Mesenchymal stem cell (in vitro differentiated cells and primary cell): ENCODE measurements around the gene SREK1.

Source experiments
- DNase-seq: peaks from one replicate; pipeline ENCODE4 v3.0.0-alpha.2; 2013
- H2AFZ ChIP-seq: one replicate; pipeline ENCODE4 v1.6.1; 2013; ENCODE audit warnings: low read depth, mild to moderate bottlenecking, control low read depth, inconsistent platforms, low read length, moderate library complexity
- H2AK5ac ChIP-seq: 2 replicates; pipeline ENCODE4 v1.6.1; 2013; ENCODE audit warnings: low read length, moderate library complexity, mild to moderate bottlenecking, inconsistent platforms; ENCODE audit not compliant: severe bottlenecking
- H2BK120ac ChIP-seq: one replicate; pipeline ENCODE4 v1.6.1; 2013; ENCODE audit warnings: low read depth, mild to moderate bottlenecking, inconsistent platforms, low read length, moderate library complexity
- H2BK12ac ChIP-seq, 2 experiments: one replicate each; pipeline ENCODE4 v1.6.1; 2013; ENCODE audit warnings: inconsistent platforms in 2 of 2, low read length in 2 of 2, mild to moderate bottlenecking in 2 of 2, moderate library complexity in 2 of 2, control low read depth in 1 of 2
- H2BK15ac ChIP-seq: one replicate; pipeline ENCODE4 v1.6.1; 2013; ENCODE audit warnings: mild to moderate bottlenecking, low read depth, inconsistent platforms; ENCODE audit not compliant: poor library complexity, severe bottlenecking
- H2BK5ac ChIP-seq: 2 replicates; pipeline ENCODE4 v1.6.1; 2013; ENCODE audit warnings: low read depth, mild to moderate bottlenecking, low read length, control low read depth, inconsistent platforms; ENCODE audit not compliant: poor library complexity, severe bottlenecking
- H3K14ac ChIP-seq, 2 experiments: one replicate each; pipeline ENCODE4 v1.6.1; 2013; ENCODE audit warnings: inconsistent platforms in 2 of 2, low read length in 2 of 2, control low read depth in 1 of 2, mild to moderate bottlenecking in 1 of 2, moderate library complexity in 1 of 2
- H3K18ac ChIP-seq, 2 experiments: one replicate each; pipeline ENCODE4 v1.6.1; 2013; ENCODE audit warnings: inconsistent platforms in 2 of 2, low read length in 2 of 2, control low read depth in 1 of 2, low read depth in 1 of 2, mild to moderate bottlenecking in 1 of 2
- H3K23ac ChIP-seq, 2 experiments: one replicate each; pipeline ENCODE4 v1.6.1; 2013; ENCODE audit warnings: inconsistent platforms in 2 of 2, low read length in 2 of 2, mild to moderate bottlenecking in 2 of 2, moderate library complexity in 2 of 2, control low read depth in 1 of 2
- H3K27ac ChIP-seq: 2 replicates; pipeline ENCODE4 v1.5.1; 2013; ENCODE audit warnings: mild to moderate bottlenecking, moderate library complexity, low read length, control low read depth, inconsistent platforms; ENCODE audit not compliant: poor library complexity, severe bottlenecking
- H3K27me3 ChIP-seq, 2 experiments: 2 replicates each; pipeline versions ENCODE4 v1.6.1 to v1.7.0; 2013; ENCODE audit warnings: low read length in 2 of 2, mild to moderate bottlenecking in 2 of 2, moderate library complexity in 2 of 2, control low read depth in 1 of 2, inconsistent platforms in 1 of 2; ENCODE audit not compliant: control insufficient read depth in 1 of 2, insufficient read depth in 1 of 2
- H3K36me3 ChIP-seq, 2 experiments: 2 replicates each; pipeline versions ENCODE4 v1.6.1 to v1.7.0; 2013; ENCODE audit warnings: low read length in 2 of 2, control low read depth in 1 of 2, inconsistent platforms in 1 of 2, low read depth in 1 of 2, mild to moderate bottlenecking in 1 of 2; ENCODE audit not compliant: insufficient read depth in 2 of 2, control insufficient read depth in 1 of 2
- H3K4ac ChIP-seq, 2 experiments: one replicate each; pipeline ENCODE4 v1.6.1; 2013; ENCODE audit warnings: inconsistent platforms in 2 of 2, low read length in 2 of 2, mild to moderate bottlenecking in 2 of 2, moderate library complexity in 2 of 2, control low read depth in 1 of 2, low read depth in 1 of 2
- H3K4me1 ChIP-seq: 2 replicates; pipeline ENCODE4 v1.6.1; 2013; ENCODE audit warnings: low read depth, low read length, control low read depth; ENCODE audit not compliant: control insufficient read depth, insufficient read depth
- H3K4me2 ChIP-seq: 2 replicates; pipeline ENCODE4 v1.6.1; 2013; ENCODE audit warnings: low read length, mild to moderate bottlenecking, inconsistent platforms; ENCODE audit not compliant: poor library complexity, severe bottlenecking
- H3K4me3 ChIP-seq, 2 experiments: 2 replicates each; pipeline versions ENCODE4 v1.5.1 to v1.7.0; 2013; ENCODE audit warnings: low read length in 2 of 2, mild to moderate bottlenecking in 2 of 2, control low read depth in 1 of 2, low read depth in 1 of 2; ENCODE audit not compliant: insufficient read depth in 1 of 2
- H3K79me1 ChIP-seq: replicated peaks from 2 replicates; pipeline ENCODE4 v1.6.1; 2013; ENCODE audit warnings: mild to moderate bottlenecking, control low read depth, low read length, inconsistent platforms; ENCODE audit not compliant: poor library complexity, severe bottlenecking
- H3K9ac ChIP-seq: 2 replicates; pipeline ENCODE4 v1.7.0; 2013; ENCODE audit warnings: mild to moderate bottlenecking, low read length, moderate library complexity
- H3K9me3 ChIP-seq: 2 replicates; pipeline ENCODE4 v1.7.0; 2013; ENCODE audit warnings: mild to moderate bottlenecking, low read length; ENCODE audit not compliant: control insufficient read depth
- H4K8ac ChIP-seq: one replicate; pipeline ENCODE4 v1.6.1; 2013; ENCODE audit warnings: inconsistent platforms, mild to moderate bottlenecking, low read length, moderate library complexity
- H4K91ac ChIP-seq: one replicate; pipeline ENCODE4 v1.6.1; 2013; ENCODE audit warnings: mild to moderate bottlenecking, low read length, inconsistent platforms
- WGBS: methylation state at CpG from one replicate; pipeline ENCODE4 v1.1.7; 2013; ENCODE audit warnings: mixed read lengths; 5-methylcytosine and 5-hydroxymethylcytosine counted together

SREK1 gene

DNA sequence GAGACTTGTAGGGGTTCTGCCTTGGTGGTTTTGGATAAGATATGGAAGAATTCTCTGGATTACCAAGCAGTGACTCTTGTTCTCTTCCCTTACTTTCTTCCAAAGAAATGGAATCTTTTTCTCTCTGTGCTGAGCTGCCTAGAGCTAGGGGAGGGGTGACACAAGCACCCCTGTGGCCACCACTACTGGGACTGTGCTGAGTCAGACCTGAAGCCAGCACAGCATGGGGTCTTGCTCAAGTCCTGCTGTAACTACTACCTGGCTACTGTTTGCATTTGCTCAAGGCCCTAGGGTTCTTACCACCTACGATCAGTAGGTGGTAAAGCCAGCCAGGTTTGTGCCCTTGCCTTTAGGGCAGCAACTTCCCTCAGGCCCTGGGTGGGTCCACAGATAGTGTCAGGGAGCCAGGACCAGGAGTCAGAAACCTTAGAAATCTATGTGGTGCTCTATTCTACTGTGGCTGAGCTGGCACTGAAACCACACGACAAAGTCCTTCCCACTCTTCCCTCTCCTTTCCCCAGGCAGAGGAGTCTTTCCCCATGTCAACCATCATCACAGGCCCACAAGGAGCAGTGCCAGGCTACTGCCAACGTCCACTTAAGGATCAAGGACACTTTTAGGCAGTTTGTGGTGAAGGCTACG is 53.8 kb downstream of the SREK1 start:
- Histone ChIP-seq H3K9ac (no peak overlapping the region), H2AK5ac (no peak overlapping the region), H3K4me2 (no peak overlapping the region), H3K18ac (no peak overlapping the region), H3K4me3 (no peak overlapping the region), H3K36me3 (no peaks in the 10 kb centered on the region), H3K4me1 (peaks cover 2% of the 10 kb centered on the region), H2BK12ac (no peak overlapping the region), H4K91ac (no peak overlapping the region), H3K14ac (no peak overlapping the region), H3K27me3 (no peaks in the 10 kb centered on the region), H4K8ac (no peak overlapping the region), H3K79me1 (no peaks in the 10 kb centered on the region), H2AFZ (no peak overlapping the region), H2BK5ac (no peak overlapping the region), H2BK120ac (no peak overlapping the region), H3K27ac (no peak overlapping the region), H2BK15ac (no peak overlapping the region), H3K23ac (no peak overlapping the region), H3K4ac (no peak overlapping the region), H3K9me3 (peaks cover 6% of the 10 kb centered on the region)
- DNase-seq = no peak
- WGBS = 74% methylated on average over 4 of the region's 4 CpGs

GRCh38 chr5:66198837-66199236 is 54.7 kb downstream of the SREK1 start:
- H2AFZ ChIP-seq = no peak overlapping the region
- no peak overlapping the region for H2BK120ac ChIP-seq
- H3K4me1 ChIP-seq = peaks cover 2% of the 10 kb centered on the region
- no peak overlapping the region for H4K8ac ChIP-seq
- no peak overlapping the region for H2BK15ac ChIP-seq
- no peak for DNase-seq
- no peak overlapping the region for H3K18ac ChIP-seq
- H3K4me3 ChIP-seq = no peak overlapping the region
- H2BK12ac ChIP-seq = no peak overlapping the region
- no peak overlapping the region for H3K4me2 ChIP-seq
- no peak overlapping the region for H3K27ac ChIP-seq
- H3K9ac ChIP-seq = no peak overlapping the region
- H3K14ac ChIP-seq = no peak overlapping the region
- H3K27me3 ChIP-seq = no peaks in the 10 kb centered on the region
- peaks cover 0 to 2% of the 10 kb centered on the region in 2 experiments for H3K36me3 ChIP-seq
- WGBS = 100% methylated on average over 1 of the region's 1 CpG
- no peak overlapping the region for H4K91ac ChIP-seq
- no peaks in the 10 kb centered on the region for H3K79me1 ChIP-seq
- H3K23ac ChIP-seq = no peak overlapping the region
- H3K9me3 ChIP-seq = peaks cover 6% of the 10 kb centered on the region
- H2AK5ac ChIP-seq = no peak overlapping the region
- H3K4ac ChIP-seq = no peak overlapping the region
- H2BK5ac ChIP-seq = no peak overlapping the region

GRCh38 chr5:66203531-66203930 is 59.4 kb downstream of the SREK1 start:
- Histone ChIP-seq H3K79me1 (no peaks in the 10 kb centered on the region), H2BK5ac (no peak overlapping the region), H2AFZ (no peak overlapping the region), H3K4me1 (no peaks in the 10 kb centered on the region), H3K4me2 (no peak overlapping the region), H3K27ac (no peak overlapping the region), H3K27me3 (no peaks in the 10 kb centered on the region), H3K23ac (no peak overlapping the region), H4K91ac (no peak overlapping the region), H3K14ac (peak overlapping the region in 1 of 2 experiments; percentile 22), H2BK12ac (no peak overlapping the region), H2BK15ac (no peak overlapping the region), H3K9me3 (peaks cover 6% of the 10 kb centered on the region), H3K9ac (no peak overlapping the region), H3K4me3 (no peak overlapping the region), H3K4ac (no peak overlapping the region), H3K36me3 (peaks cover 0 to 3% of the 10 kb centered on the region in 2 experiments), H4K8ac (no peak overlapping the region), H2AK5ac (no peak overlapping the region), H2BK120ac (no peak overlapping the region), H3K18ac (no peak overlapping the region)
- WGBS = 96% methylated on average over 4 of the region's 4 CpGs
- DNase-seq = no peak

DNA sequence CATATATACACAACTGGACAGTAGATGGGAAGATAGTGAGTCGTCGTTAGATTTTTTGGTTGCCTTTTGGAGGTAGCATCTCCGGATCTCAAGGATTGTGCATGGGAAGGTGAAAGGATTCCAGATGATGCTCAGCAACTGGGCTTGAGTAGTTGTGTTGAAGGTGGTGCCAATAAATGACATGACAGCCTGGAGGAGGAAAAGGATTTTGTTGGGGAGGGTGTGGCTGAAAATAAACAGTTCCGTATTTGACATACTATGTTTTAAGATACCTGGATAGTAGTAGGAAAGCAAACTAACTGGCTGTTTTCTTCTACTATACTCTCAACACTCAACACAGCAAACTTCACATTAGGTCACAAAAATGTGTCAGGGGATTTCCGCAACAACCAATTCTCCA is 62.4 kb downstream of the SREK1 start:
- Histone ChIP-seq H3K27ac (no peak overlapping the region), H3K4me2 (no peak overlapping the region), H4K91ac (no peak overlapping the region), H2AFZ (no peak overlapping the region), H3K14ac (no peak overlapping the region), H3K18ac (no peak overlapping the region), H2BK5ac (no peak overlapping the region), H3K23ac (no peak overlapping the region), H3K4me1 (peaks cover 4% of the 10 kb centered on the region), H3K4me3 (no peak overlapping the region), H2BK120ac (no peak overlapping the region), H2BK15ac (no peak overlapping the region), H3K4ac (no peak overlapping the region), H2BK12ac (no peak overlapping the region), H3K9ac (no peak overlapping the region), H3K9me3 (peaks cover under 1% of the 10 kb centered on the region), H2AK5ac (no peak overlapping the region), H3K79me1 (no peaks in the 10 kb centered on the region), H3K36me3 (peaks cover 0 to 3% of the 10 kb centered on the region in 2 experiments), H4K8ac (no peak overlapping the region), H3K27me3 (no peaks in the 10 kb centered on the region)
- no peak for DNase-seq
- 94% methylated on average over 5 of the region's 5 CpGs for WGBS
